ENCODE measurements around the gene C9orf43. TPM values are rescaled to one million over a fixed set of nuclear protein-coding genes. Genes with fewer than 3 reads are reported as not detected.
A peak's percentile ranks its signal among the peaks of the same experiment; 100 is the strongest.
"Not testable (repeated sequence)": the region's sequence is repeated elsewhere in the genome, so short reads cannot be mapped to it uniquely, and the experiment has no call there.

Gene C9orf43, protein sequence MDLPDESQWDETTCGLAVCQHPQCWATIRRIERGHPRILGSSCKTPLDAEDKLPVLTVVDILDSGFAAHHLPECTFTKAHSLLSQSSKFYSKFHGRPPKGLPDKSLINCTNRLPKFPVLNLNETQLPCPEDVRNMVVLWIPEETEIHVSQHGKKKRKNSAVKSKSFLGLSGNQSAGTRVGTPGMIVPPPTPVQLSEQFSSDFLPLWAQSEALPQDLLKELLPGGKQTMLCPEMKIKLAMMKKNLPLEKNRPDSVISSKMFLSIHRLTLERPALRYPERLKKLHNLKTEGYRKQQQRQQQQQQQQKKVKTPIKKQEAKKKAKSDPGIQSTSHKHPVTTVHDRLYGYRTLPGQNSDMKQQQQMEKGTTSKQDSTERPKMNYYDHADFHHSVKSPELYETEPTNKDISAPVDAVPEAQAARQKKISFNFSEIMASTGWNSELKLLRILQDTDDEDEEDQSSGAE
- polyA plus RNA-seq, result 0.84 TPM
- long read RNA-seq, donor 1, result 0 reads
- long read RNA-seq, donor 2, result 0 reads
- long read RNA-seq, donor 3, result 0 reads
- long read RNA-seq, donor 4, result 0 reads
- long read RNA-seq, donor 5, result 0 reads
- long read RNA-seq, donor 6, result 0 reads
- long read RNA-seq, donor 7, result 0 reads
- long read RNA-seq, donor 8, result 0 reads
- long read RNA-seq, donor 9, result 0 reads
- long read RNA-seq, donor 10, result 0 reads
- long read RNA-seq, donor 11, result 0 reads

DNA sequence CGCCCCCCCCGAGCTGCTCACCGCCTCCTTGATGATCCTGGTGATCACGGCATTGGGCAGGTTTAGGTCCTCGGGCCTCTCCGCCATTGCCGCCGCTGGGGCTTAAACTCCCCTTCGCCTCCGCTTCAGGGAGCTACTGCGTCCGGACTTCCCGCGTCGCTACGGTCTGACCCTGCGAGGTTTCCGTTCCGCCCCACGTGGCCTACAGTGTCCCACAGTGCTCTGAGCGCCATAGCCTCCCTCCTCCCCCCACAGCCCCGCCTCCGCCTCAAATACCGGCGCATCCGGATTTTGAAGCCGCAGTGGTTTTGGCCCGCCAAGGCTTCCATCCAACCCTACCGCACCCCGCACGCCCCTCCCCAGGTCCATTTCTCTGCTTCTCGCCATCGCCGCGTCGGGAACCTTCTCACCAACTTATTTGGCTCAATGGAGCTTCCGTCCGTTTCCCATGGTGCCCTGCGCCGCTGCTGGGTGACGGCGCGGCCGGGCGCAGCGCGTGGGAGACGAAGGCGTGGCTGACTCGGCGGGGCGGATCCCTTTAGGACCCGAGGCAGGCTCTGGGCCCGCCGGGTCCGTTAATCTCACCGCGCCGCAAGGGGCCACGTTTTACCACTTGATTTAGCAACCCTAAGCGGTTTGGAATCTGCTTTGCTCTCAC, at the start of gene C9orf43, which contains the start of gene POLE3:
TSS of gene C9orf43 (plus strand) at position 541 of the 658 bp plus-strand sequence. CDS start 2,747 bp downstream, outside the sequence.
TSS of gene POLE3 (minus strand) at position 469 of the 658 bp plus-strand sequence. CDS start at position 87, 382 bp downstream.
- Histone ChIP-seq H3K27me3 (ENCODE audit: control insufficient read depth, insufficient read depth, low read length) (no peaks in the 10 kb centered on the region), H3K27ac (ENCODE audit: low read length) (peak within 1 kb of the TSS; percentile 98), H3K4me3 (ENCODE audit: low read length) (peak within 1 kb of the TSS; percentile 76), H3K9me3 (ENCODE audit: control insufficient read depth, low read depth, low read length) (no peaks in the 10 kb centered on the region), H3K36me3 (ENCODE audit: control insufficient read depth, insufficient read depth, low read length) (peaks cover 18% of the 10 kb centered on the region), H3K4me1 (ENCODE audit: control insufficient read depth, insufficient read depth, low read length) (no peaks in the 10 kb centered on the region)
- peak; percentile 96 to 99 for DNase-seq
- no CpG with 5 or more reads among the region's 61 CpGs for whole genome bisulfite sequencing (ENCODE audit: insufficient coverage, low lambda C conversion rate)

- Histone ChIP-seq H3K4me3 (ENCODE audit: low read length) (no peak overlapping the region), H3K9me3 (ENCODE audit: control insufficient read depth, low read depth, low read length) (no peaks in the 10 kb centered on the region), H3K27me3 (ENCODE audit: control insufficient read depth, insufficient read depth, low read length) (no peaks in the 10 kb centered on the region), H3K4me1 (ENCODE audit: control insufficient read depth, insufficient read depth, low read length) (no peaks in the 10 kb centered on the region), H3K27ac (ENCODE audit: low read length) (no peak overlapping the region), H3K36me3 (ENCODE audit: control insufficient read depth, insufficient read depth, low read length) (no peaks in the 10 kb centered on the region)
- WGBS (ENCODE audit: insufficient coverage, low lambda C conversion rate), result 100% methylated on average over 1 of the region's 7 CpGs
- no peak for DNase-seq
These were observed 49.1 kb upstream of the C9orf43 start for GRCh38 chr9:113361304-113362018.

DNA sequence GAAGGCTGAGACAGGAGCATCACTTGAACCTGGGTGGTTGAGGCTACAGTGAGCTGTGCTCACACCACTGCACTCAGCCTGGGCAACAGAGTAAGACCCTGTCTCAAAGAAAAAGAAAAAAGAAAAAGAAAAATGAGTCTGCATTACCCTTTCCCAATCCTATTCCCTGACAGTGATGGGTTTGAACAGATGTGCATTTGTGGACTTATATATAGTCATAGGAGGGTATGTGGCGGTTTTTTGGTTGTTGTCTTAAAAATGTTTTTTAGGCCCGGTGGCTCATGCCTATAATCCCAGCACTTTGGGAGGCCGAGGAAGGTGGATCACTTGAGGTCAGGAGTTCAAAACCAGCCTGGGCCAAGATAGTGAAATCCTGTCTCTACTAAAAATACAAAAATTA, 47.2 kb upstream of the C9orf43 start:
- Histone ChIP-seq H3K4me3 (ENCODE audit: low read length) (no peak overlapping the region), H3K36me3 (ENCODE audit: control insufficient read depth, insufficient read depth, low read length) (no peaks in the 10 kb centered on the region), H3K27ac (ENCODE audit: low read length) (no peak overlapping the region), H3K9me3 (ENCODE audit: control insufficient read depth, low read depth, low read length) (no peaks in the 10 kb centered on the region), H3K4me1 (ENCODE audit: control insufficient read depth, insufficient read depth, low read length) (no peaks in the 10 kb centered on the region), H3K27me3 (ENCODE audit: control insufficient read depth, insufficient read depth, low read length) (no peaks in the 10 kb centered on the region)
- no peak for DNase-seq
- 61% methylated on average over 3 of the region's 3 CpGs for WGBS (ENCODE audit: insufficient coverage, low lambda C conversion rate)

DNA sequence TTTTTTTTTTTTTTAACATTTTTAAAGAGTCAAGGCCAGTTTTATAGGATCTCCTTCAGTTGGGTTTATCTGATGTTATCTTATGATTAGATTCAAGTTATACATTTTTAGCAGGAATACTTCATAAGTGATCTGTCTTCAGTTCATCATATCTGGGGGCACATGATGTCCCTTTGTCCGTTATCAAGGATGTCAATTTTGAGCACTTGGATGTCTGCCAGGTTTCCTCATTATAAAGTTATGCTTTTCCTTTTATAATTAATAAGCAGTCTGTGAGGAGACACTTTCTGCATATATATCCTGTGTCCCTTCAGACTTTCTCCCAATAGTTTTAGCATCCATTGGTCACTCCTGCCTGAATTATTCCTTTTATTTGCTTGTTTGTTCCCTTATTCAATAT, 45.6 kb upstream of the C9orf43 start:
- no peak for DNase-seq
- H3K27ac ChIP-seq (ENCODE audit: low read length), result no peak overlapping the region
- no peaks in the 10 kb centered on the region for H3K27me3 ChIP-seq (ENCODE audit: control insufficient read depth, insufficient read depth, low read length)
- H3K9me3 ChIP-seq (ENCODE audit: control insufficient read depth, low read depth, low read length), result no peaks in the 10 kb centered on the region
- H3K4me1 ChIP-seq (ENCODE audit: control insufficient read depth, insufficient read depth, low read length), result no peaks in the 10 kb centered on the region
- H3K4me3 ChIP-seq (ENCODE audit: low read length), result no peak overlapping the region
- WGBS (ENCODE audit: insufficient coverage, low lambda C conversion rate), result no CpG with 5 or more reads among the region's 1 CpG
- no peaks in the 10 kb centered on the region for H3K36me3 ChIP-seq (ENCODE audit: control insufficient read depth, insufficient read depth, low read length)

DNA sequence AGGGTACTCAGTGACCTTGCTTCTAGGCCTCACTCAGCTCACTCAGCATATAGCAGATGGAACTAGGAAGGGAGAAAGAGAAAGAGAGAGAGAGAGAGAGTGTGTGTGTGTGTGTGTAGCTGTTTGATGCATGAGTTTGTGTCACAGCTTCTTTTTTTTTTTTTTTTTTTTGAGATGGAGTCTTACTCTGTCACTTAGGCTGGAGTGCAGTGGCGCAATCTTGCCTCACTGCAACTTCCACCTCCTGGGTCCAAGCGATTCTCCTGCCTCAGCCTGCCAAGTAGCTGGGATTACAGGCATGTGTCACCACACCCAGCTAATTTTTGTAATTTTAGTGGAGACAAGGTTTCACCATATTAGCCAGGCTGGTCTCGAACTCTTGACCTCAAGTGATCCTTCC, 44.9 kb upstream of the C9orf43 start:
- DNase-seq; H3K4me3 ChIP-seq (ENCODE audit: low read length); H3K27ac ChIP-seq (ENCODE audit: low read length); H3K27me3 ChIP-seq (ENCODE audit: control insufficient read depth, insufficient read depth, low read length); H3K9me3 ChIP-seq (ENCODE audit: control insufficient read depth, low read depth, low read length); H3K4me1 ChIP-seq (ENCODE audit: control insufficient read depth, insufficient read depth, low read length); H3K36me3 ChIP-seq (ENCODE audit: control insufficient read depth, insufficient read depth, low read length): not testable (repeated sequence)
- WGBS (ENCODE audit: insufficient coverage, low lambda C conversion rate), result no CpG with 5 or more reads among the region's 3 CpGs

DNA sequence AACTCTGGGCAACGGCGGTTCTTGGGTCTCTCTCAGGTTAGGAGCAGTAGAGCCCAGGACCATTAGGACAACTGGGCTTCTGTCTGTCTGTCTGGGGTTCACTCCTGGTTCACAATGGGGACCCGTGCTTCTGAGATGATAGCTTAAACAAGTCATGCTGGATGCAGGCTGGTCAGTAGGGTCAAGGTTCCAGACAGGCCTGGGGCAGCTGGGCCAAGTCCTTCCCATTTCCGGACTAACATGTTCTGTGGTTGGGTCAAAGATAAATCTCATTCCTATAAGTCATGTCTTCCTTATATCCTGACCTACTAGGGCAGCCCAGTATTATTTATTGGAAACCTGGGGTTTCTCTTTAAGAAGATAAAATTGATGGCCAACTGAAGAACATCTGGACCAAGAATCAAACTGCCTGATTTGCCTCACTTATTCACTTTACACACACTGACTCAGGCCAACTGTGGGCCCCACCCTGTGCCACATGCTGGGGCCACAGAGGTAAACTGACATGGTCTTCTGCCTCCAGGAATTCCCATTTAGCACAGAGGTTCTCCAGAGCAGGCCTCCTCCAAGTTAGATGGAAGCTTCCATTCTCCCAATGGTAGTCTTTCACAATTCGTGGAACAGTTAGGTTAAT, 42.1 kb upstream of the C9orf43 start:
- Histone ChIP-seq H3K9me3 (ENCODE audit: control insufficient read depth, low read depth, low read length) (no peaks in the 10 kb centered on the region), H3K4me1 (ENCODE audit: control insufficient read depth, insufficient read depth, low read length) (peaks cover 21% of the 10 kb centered on the region), H3K27me3 (ENCODE audit: control insufficient read depth, insufficient read depth, low read length) (no peaks in the 10 kb centered on the region), H3K4me3 (ENCODE audit: low read length) (no peak overlapping the region), H3K36me3 (ENCODE audit: control insufficient read depth, insufficient read depth, low read length) (peaks cover 16% of the 10 kb centered on the region), H3K27ac (ENCODE audit: low read length) (no peak overlapping the region)
- no peak for DNase-seq
- 80% methylated on average over 1 of the region's 5 CpGs for WGBS (ENCODE audit: insufficient coverage, low lambda C conversion rate)

- H3K27me3 ChIP-seq (ENCODE audit: control insufficient read depth, insufficient read depth, low read length), result no peaks in the 10 kb centered on the region
- no peak for DNase-seq
- H3K27ac ChIP-seq (ENCODE audit: low read length), result no peak overlapping the region
- H3K4me1 ChIP-seq (ENCODE audit: control insufficient read depth, insufficient read depth, low read length), result peaks cover 28% of the 10 kb centered on the region
- 86% methylated on average over 1 of the region's 13 CpGs for WGBS (ENCODE audit: insufficient coverage, low lambda C conversion rate)
- H3K36me3 ChIP-seq (ENCODE audit: control insufficient read depth, insufficient read depth, low read length), result peaks cover 24% of the 10 kb centered on the region
- H3K4me3 ChIP-seq (ENCODE audit: low read length), result no peak overlapping the region
- no peaks in the 10 kb centered on the region for H3K9me3 ChIP-seq (ENCODE audit: control insufficient read depth, low read depth, low read length)
These were observed 41.3 kb upstream of the C9orf43 start for GRCh38 chr9:113368982-113369854.

DNA sequence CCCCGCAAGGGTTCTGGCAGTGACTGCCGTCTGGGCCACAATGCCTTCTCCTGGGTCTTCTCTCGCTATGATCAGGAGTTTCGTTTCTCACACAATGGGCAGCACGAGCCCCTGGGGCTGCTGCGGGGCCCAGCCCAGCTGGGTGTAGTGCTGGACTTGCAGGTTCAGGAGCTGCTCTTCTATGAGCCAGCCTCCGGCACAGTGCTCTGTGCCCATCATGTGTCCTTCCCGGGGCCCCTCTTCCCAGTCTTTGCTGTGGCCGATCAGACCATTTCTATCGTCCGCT, 40.7 kb upstream of the C9orf43 start:
- Histone ChIP-seq H3K27me3 (ENCODE audit: control insufficient read depth, insufficient read depth, low read length) (no peaks in the 10 kb centered on the region), H3K36me3 (ENCODE audit: control insufficient read depth, insufficient read depth, low read length) (peaks cover 30% of the 10 kb centered on the region), H3K9me3 (ENCODE audit: control insufficient read depth, low read depth, low read length) (no peaks in the 10 kb centered on the region), H3K27ac (ENCODE audit: low read length) (no peak overlapping the region), H3K4me1 (ENCODE audit: control insufficient read depth, insufficient read depth, low read length) (peaks cover 33% of the 10 kb centered on the region), H3K4me3 (ENCODE audit: low read length) (no peak overlapping the region)
- DNase-seq, result no peak
- WGBS (ENCODE audit: insufficient coverage, low lambda C conversion rate), result no CpG with 5 or more reads among the region's 11 CpGs

- Histone ChIP-seq H3K9me3 (ENCODE audit: control insufficient read depth, low read depth, low read length) (no peaks in the 10 kb centered on the region), H3K4me1 (ENCODE audit: control insufficient read depth, insufficient read depth, low read length) (peaks cover 37% of the 10 kb centered on the region), H3K27me3 (ENCODE audit: control insufficient read depth, insufficient read depth, low read length) (no peaks in the 10 kb centered on the region), H3K27ac (ENCODE audit: low read length) (no peak overlapping the region), H3K4me3 (ENCODE audit: low read length) (no peak overlapping the region), H3K36me3 (ENCODE audit: control insufficient read depth, insufficient read depth, low read length) (peaks cover 35% of the 10 kb centered on the region)
- WGBS (ENCODE audit: insufficient coverage, low lambda C conversion rate), result no CpG with 5 or more reads among the region's 8 CpGs
- DNase-seq, result peak in 1 of 2 donors; percentile 49
These were observed 39.7 kb upstream of the C9orf43 start for GRCh38 chr9:113370806-113371325.

Measured in large intestine (tissue), 12 donors.